Transverse colon (tissue), 4 donors: ENCODE results near the gene FAM83D. TPM values are rescaled to one million over a fixed set of nuclear protein-coding genes. Genes with fewer than 3 reads are reported as not detected.

Source experiments
- DNase-seq: peaks from one replicate; pipeline ENCODE4 v3.0.0-alpha.2; 2019
- H3K27ac ChIP-seq, 4 donors: fragments of 200-600 bp; sonication (generic); 2 replicates each; pipeline ENCODE4 v1.5.1; 2016 to 2018; ENCODE audit warnings: inconsistent platforms in 4 of 4
- H3K27me3 ChIP-seq: fragments of 200-600 bp; sonication (generic); 2 replicates; pipeline ENCODE4 v1.5.1; 2017; ENCODE audit warnings: inconsistent platforms
- H3K36me3 ChIP-seq, 4 donors: fragments of 200-600 bp; sonication (generic); 2 replicates each; pipeline ENCODE4 v1.5.1; 2017 to 2019; ENCODE audit warnings: inconsistent platforms in 4 of 4
- H3K4me1 ChIP-seq, 4 donors: fragments of 200-600 bp; sonication (generic); 2 replicates each; pipeline ENCODE4 v1.5.1; 2017 to 2020; ENCODE audit warnings: inconsistent platforms in 4 of 4
- H3K4me3 ChIP-seq, 4 donors: fragments of 200-600 bp; sonication (generic); 1 replicate in 1 of 4; 2 replicates in 3 of 4; pipeline versions ENCODE4 v1.5.1 to v1.6.1; 2017 to 2019; ENCODE audit warnings: inconsistent platforms in 4 of 4
- H3K9me3 ChIP-seq, 2 donors: fragments of 200-600 bp; sonication (generic); 2 replicates each; pipeline ENCODE4 v1.5.1; 2017 to 2019; ENCODE audit warnings: inconsistent platforms in 2 of 2
- EP300 ChIP-seq: sonication (generic); formaldehyde crosslinking; IDR thresholded peaks from one replicate; pipeline ENCODE4 v1.6.1; 2017; ENCODE audit warnings: antibody characterized with exemption, low read depth
- POLR2A ChIP-seq: fragments of 450-650 bp; IDR thresholded peaks from one replicate; pipeline ENCODE4 v1.6.1; 2016; ENCODE audit warnings: antibody characterized with exemption, mild to moderate bottlenecking, moderate library complexity
- POLR2AphosphoS5 ChIP-seq, 3 donors: sonication (generic); formaldehyde crosslinking; IDR thresholded peaks; one replicate each; pipeline ENCODE4 v1.6.1; 2016; ENCODE audit warnings: antibody characterized with exemption in 3 of 3
- WGBS, 2 donors: methylation state at CpG; one replicate each; pipeline ENCODE4 v1.1.5; 2018; ENCODE audit warnings: low coverage in 1 of 2; 5-methylcytosine and 5-hydroxymethylcytosine counted together
- in situ Hi-C, 4 donors: fragments of 200-750 bp; cut with MboI; loops; one replicate each; pipeline versions ENCODE4 v1.15.0 to v1.15.1; 2017; ENCODE audit warnings: low sequenced_read_pairs in 3 of 4, low pct_ligation_motif_present in 1 of 4, low pct_unique_long_range_greater_than_20kb in 1 of 4
- intact Hi-C: fragments of 100-400 bp; cut with DNase I; formaldehyde crosslinking; loops from one replicate; pipeline ENCODE4 v1.15.1; 2023; ENCODE audit warnings: low total_unique reads
- total RNA-seq, 4 donors: library from RNA; depleted of rRNA; stranded (reverse); fragments of >200 nt; gene quantifications; one replicate each; pipeline ENCODE4 v1.1.0, GENCODE V29; 2016
- TF ChIP-seq, protein P1 (sequence below), 5 experiments: fragments of 200-600 bp in 3 of 5; fragments of 450-650 bp in 2 of 5; sonication (generic) in 3 of 5; IDR thresholded peaks; 1 replicate in 2 of 5; 2 replicates in 3 of 5; pipeline ENCODE4 v1.5.1; 2016 to 2017; ENCODE audit warnings: antibody characterized with exemption in 5 of 5, inconsistent platforms in 3 of 5, mild to moderate bottlenecking in 2 of 5, moderate library complexity in 1 of 5

Gene FAM83D
- total RNA-seq, 4 donors from 2014 or later: 7.2 to 42.3 (median 19.6) TPM

DNA sequence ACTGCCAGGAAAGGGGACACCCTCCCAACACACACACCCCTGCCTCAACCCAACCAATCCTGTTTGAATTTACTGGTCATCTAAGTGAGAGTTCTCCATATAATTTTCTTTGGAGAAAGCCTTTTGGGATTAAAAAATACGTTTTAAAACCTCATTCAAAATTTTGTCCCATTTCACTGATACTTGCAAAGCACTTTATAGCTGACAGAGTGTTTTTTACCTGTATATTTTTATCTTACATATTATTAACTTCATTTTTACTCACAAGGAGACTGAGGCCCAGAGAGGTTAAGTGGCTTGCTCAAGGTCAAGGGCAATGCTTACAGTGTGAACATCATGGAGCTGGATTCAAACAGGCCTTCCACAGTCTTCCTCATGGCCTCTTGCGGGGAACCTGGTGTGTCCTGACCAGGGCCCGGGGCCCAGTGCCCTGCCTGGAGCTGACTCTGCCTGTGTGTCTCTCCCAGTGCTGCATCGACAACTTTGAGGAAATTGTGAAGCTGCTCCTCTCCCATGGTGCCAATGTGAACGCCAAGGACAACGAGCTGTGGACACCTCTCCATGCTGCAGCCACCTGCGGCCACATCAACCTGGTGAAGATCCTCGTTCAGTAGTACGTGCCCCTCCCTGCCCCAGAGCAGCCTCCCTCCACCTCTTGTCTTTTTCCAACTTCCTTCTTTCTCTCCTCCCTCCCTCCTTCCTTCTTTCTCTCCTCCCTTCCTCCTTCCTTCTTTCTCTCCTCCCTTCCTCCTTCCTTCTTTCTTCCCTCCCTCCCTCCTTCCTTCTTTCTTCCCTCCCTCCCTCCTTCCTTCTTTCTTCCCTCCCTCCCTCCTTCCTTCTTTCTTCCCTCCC is 30.9 kb upstream of the FAM83D start:
- no peak for DNase-seq
- in situ Hi-C loops (loop anchor here in 1 of 4 donors (25.0 kb wide), 1 partner anchor 258 kb away; no protein-coding TSS in a partner anchor), intact Hi-C loops (loop anchor here (10.0 kb wide), 1 partner anchor 251 kb away; no protein-coding TSS in a partner anchor)
- TF ChIP-seq POLR2AphosphoS5 (IDR thresholded peaks at IDR 0.05): no peak
- TF ChIP-seq, protein P1, sequence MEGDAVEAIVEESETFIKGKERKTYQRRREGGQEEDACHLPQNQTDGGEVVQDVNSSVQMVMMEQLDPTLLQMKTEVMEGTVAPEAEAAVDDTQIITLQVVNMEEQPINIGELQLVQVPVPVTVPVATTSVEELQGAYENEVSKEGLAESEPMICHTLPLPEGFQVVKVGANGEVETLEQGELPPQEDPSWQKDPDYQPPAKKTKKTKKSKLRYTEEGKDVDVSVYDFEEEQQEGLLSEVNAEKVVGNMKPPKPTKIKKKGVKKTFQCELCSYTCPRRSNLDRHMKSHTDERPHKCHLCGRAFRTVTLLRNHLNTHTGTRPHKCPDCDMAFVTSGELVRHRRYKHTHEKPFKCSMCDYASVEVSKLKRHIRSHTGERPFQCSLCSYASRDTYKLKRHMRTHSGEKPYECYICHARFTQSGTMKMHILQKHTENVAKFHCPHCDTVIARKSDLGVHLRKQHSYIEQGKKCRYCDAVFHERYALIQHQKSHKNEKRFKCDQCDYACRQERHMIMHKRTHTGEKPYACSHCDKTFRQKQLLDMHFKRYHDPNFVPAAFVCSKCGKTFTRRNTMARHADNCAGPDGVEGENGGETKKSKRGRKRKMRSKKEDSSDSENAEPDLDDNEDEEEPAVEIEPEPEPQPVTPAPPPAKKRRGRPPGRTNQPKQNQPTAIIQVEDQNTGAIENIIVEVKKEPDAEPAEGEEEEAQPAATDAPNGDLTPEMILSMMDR (IDR thresholded peaks at IDR 0.05): no peak
- peaks cover 4 to 13% (median 7%) of the 10 kb centered on the region in 4 donors for H3K4me1 ChIP-seq
- H3K4me3 ChIP-seq: no peak overlapping the region
- no peaks in the 10 kb centered on the region for H3K36me3 ChIP-seq
- no peaks in the 10 kb centered on the region for H3K9me3 ChIP-seq
- 68 to 80% methylated on average over 4 to 9 of the region's 9 CpGs for WGBS, 2 donors
- no peak overlapping the region for H3K27ac ChIP-seq
- peaks cover 22% of the 10 kb centered on the region for H3K27me3 ChIP-seq

DNA sequence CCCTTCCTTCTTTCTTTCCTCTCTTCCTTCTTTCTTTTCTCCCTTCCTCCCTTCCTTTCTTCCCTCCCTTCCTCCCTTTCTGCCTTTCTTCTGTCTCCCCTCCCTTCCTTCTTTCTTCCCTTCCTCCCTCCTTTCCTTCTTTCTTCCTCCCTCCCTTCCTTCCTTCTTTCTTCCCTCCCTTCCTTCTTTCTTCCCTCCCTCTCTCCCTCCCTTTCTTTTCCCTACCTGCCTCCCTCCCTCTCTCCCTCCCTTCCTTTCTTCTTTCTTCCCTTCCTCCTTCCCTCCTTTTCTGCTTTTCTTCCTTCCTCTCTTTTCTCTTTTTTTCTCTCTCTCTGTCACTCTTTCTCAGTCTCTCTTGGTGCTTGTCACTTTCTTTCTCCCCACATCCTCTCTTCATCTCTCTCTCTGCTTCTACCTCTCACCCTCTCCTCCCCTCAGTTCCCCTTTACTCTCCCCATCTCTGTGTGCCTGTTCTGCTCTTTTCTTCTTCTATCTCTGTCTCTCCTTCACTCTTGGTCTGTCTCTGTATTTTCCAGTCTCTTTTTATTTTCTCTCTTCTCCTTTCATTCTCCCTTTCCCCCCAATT is 30.1 kb upstream of the FAM83D start:
- peaks cover 4 to 13% (median 7%) of the 10 kb centered on the region in 4 donors for H3K4me1 ChIP-seq
- TF ChIP-seq, protein P1 (IDR thresholded peaks at IDR 0.05): no peak
- TF ChIP-seq EP300 (no peak), POLR2AphosphoS5 (IDR thresholded peaks at IDR 0.05) (no peak), POLR2A (no peak)
- no peaks in the 10 kb centered on the region for H3K36me3 ChIP-seq
- H3K27me3 ChIP-seq: peaks cover 22% of the 10 kb centered on the region
- no peak overlapping the region for H3K4me3 ChIP-seq
- no peak for DNase-seq
- H3K27ac ChIP-seq: no peak overlapping the region
- no peaks in the 10 kb centered on the region for H3K9me3 ChIP-seq
- intact Hi-C loops: loop anchor here (10.0 kb wide), 1 partner anchor 251 kb away; no protein-coding TSS in a partner anchor
- in situ Hi-C loops: loop anchor here in 1 of 4 donors (25.0 kb wide), 1 partner anchor 259 kb away; no protein-coding TSS in a partner anchor

DNA sequence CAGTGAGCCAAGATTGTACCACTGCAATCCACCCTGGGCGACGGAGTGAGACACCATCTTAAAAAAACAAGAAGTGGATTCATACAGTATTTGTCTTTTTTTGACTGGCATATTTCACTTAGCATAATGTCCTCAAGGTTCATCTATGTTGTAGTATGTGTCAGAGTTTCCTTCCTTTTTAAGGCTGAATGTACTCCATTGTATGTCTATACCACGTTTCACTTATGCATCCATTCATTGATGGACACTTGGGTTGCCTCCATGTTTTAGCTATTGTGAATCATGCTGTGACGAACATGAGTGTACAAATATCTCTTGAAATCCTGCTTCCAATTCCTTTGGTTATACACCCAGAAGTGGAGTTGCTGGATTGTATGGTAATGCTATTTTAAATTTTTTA is 28.9 kb upstream of the FAM83D start:
- 75 to 82% methylated on average over 2 to 4 of the region's 4 CpGs for WGBS, 2 donors
- Histone ChIP-seq H3K36me3 (no peaks in the 10 kb centered on the region), H3K4me1 (peaks cover 4 to 13% (median 7%) of the 10 kb centered on the region in 4 donors), H3K27ac (no peak overlapping the region), H3K27me3 (peaks cover 18% of the 10 kb centered on the region), H3K9me3 (no peaks in the 10 kb centered on the region), H3K4me3 (no peak overlapping the region)
- in situ Hi-C loops (loop anchor here in 1 of 4 donors (25.0 kb wide), 1 partner anchor 260 kb away; no protein-coding TSS in a partner anchor), intact Hi-C loops (loop anchor here (10.0 kb wide), 1 partner anchor 252 kb away; no protein-coding TSS in a partner anchor)
- no peak for TF ChIP-seq EP300
- TF ChIP-seq, protein P1 (IDR thresholded peaks at IDR 0.05): no peak
- no peak for TF ChIP-seq POLR2A
- TF ChIP-seq POLR2AphosphoS5 (IDR thresholded peaks at IDR 0.05): no peak
- DNase-seq: no peak

DNA sequence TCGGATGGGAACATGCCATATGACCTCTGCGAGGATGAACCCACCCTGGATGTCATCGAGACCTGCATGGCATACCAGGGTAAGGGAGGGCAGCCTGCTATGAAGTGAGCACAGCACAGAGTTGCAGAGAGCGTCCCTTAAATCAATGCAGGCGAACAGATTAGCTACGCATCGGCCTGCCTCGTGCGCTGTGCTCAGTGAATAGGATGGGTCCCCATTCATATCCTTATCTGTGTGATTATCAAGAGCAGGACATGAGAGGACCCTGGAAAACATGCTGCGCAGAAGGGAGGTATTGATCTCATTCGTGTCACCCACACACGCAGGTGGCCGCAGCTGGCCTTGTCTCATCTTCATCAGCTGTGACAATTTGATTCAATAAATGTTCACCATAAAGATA is 25.6 kb upstream of the FAM83D start:
- no peak for DNase-seq
- H3K4me1 ChIP-seq: no peaks in the 10 kb centered on the region
- no peaks in the 10 kb centered on the region for H3K27me3 ChIP-seq
- 88% methylated on average over 13 of the region's 13 CpGs; no CpG with 5 or more reads in 1 of the 2 donors for WGBS, 2 donors
- intact Hi-C loops: no loop called here
- in situ Hi-C loops: loop anchor here in 2 of 4 donors (25.0 kb wide), 2 partner anchors 137 to 263 kb away; no protein-coding TSS in a partner anchor
- no peaks in the 10 kb centered on the region for H3K9me3 ChIP-seq
- H3K36me3 ChIP-seq: no peaks in the 10 kb centered on the region
- TF ChIP-seq POLR2A (no peak), POLR2AphosphoS5 (IDR thresholded peaks at IDR 0.05) (no peak), EP300 (no peak)
- TF ChIP-seq, protein P1 (IDR thresholded peaks at IDR 0.05): no peak
- no peak overlapping the region for H3K27ac ChIP-seq
- no peak overlapping the region for H3K4me3 ChIP-seq
